ENCODE results near the gene MSI2.

DNA sequence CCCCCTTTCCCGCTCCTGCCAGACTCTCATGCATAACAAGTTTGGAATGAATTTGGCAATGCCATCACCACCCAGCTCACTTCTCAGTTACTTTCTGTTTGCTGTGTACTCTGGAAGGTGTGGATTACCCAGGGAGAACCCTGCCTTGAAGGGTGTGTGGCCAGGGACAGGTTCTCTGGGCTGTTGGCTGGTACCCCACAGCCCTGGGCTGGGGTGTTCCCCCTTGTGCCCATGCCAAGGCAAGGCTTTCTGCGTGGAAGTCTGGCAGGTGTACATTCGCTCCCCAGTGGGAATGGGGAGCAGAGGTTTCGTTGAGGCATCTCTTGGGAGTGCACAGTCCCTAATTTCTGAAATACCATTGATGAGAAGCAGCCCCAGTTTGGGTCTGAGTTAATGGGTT lies 301.1 kb downstream of the MSI2 start:
- TF ChIP-seq EZH2 (IDR thresholded peaks at IDR 0.05; ENCODE audit: insufficient read depth, poor library complexity, severe bottlenecking) (no peak), EZH2phosphoT487 (IDR thresholded peaks at IDR 0.05; ENCODE audit: insufficient read depth, low read depth) (no peak)

Data from GM23248 (cell line).